SK-MEL-5 (cell line): Measurements from ENCODE around the gene SEC11A. TPM values are rescaled to one million over a fixed set of nuclear protein-coding genes. Genes with fewer than 3 reads are reported as not detected.
"Not testable (repeated sequence)": the region's sequence is repeated elsewhere in the genome, so short reads cannot be mapped to it uniquely, and the experiment has no call there.

ENCODE experiments used
- DNase-seq: peaks from one replicate; pipeline ENCODE4 v3.0.0-alpha.2; 2016; ENCODE audit warnings: low read depth, low spot score
- in situ Hi-C: cut with HindIII; loops from 2 replicates; pipeline ENCODE4 v1.10.0; 2016; ENCODE audit warnings: low sequenced_read_pairs, high pct_unique_total_duplicates, low pct_unique_long_range_greater_than_20kb
- total RNA-seq: library from RNA; depleted of rRNA; stranded (reverse); fragments of >200 nt; shearing (Covaris generic); gene quantifications from 2 replicates; pipeline ENCODE4 v1.2.3, GENCODE V29; 2014

Gene SEC11A
- total RNA-seq, 1 experiment from 2014 or later: 279 TPM

GRCh38 chr15:84699538-84700191, 16.3 kb downstream of the SEC11A start:
- in situ Hi-C loops: no loop called here
- no peak for DNase-seq

- in situ Hi-C loops: no loop called here
- DNase-seq: no peak
Measured at GRCh38 chr15:84697236-84697990, 18.5 kb downstream of the SEC11A start.

GRCh38 chr15:84696757-84697156, 19.2 kb downstream of the SEC11A start:
- in situ Hi-C loops: no loop called here
- no peak for DNase-seq

- DNase-seq: no peak
- in situ Hi-C loops: no loop called here
Measured at GRCh38 chr15:84690342-84690741, 25.6 kb downstream of the SEC11A start.

- in situ Hi-C loops: no loop called here
Measured at GRCh38 chr15:84689858-84690257, 26.1 kb downstream of the SEC11A start.

GRCh38 chr15:84686446-84686845, 29.5 kb downstream of the SEC11A start:
- in situ Hi-C loops, DNase-seq: not testable (repeated sequence)

More at GRCh38 chr15:84689858-84690257, 26.1 kb downstream of the SEC11A start:
- no peak for DNase-seq

GRCh38 chr15:84685304-84685703, 30.6 kb downstream of the SEC11A start:
- in situ Hi-C loops: no loop called here
- peak; percentile 6 for DNase-seq

- peak; percentile 85 for DNase-seq
- in situ Hi-C loops: no loop called here
Measured at GRCh38 chr15:84684092-84684491, 31.8 kb downstream of the SEC11A start.

GRCh38 chr15:84681831-84682230, 34.1 kb downstream of the SEC11A start:
- in situ Hi-C loops: no loop called here
- DNase-seq: no peak

GRCh38 chr15:84671211-84671610, 44.7 kb downstream of the SEC11A start:
- no peak for DNase-seq
- in situ Hi-C loops: no loop called here

GRCh38 chr15:84669726-84670125, 46.2 kb downstream of the SEC11A start:
- no peak for DNase-seq
- in situ Hi-C loops: no loop called here

- DNase-seq: no peak
- in situ Hi-C loops: no loop called here
Measured at GRCh38 chr15:84668221-84668982, 47.5 kb downstream of the SEC11A start.

GRCh38 chr15:84666373-84666772, 49.6 kb downstream of the SEC11A start:
- DNase-seq: no peak
- in situ Hi-C loops: no loop called here

- in situ Hi-C loops: no loop called here
- no peak for DNase-seq
Measured at GRCh38 chr15:84661001-84661400, 54.9 kb downstream of the SEC11A start.

GRCh38 chr15:84659904-84660781, 55.8 kb downstream of the SEC11A start:
- in situ Hi-C loops: no loop called here
- DNase-seq: no peak

- in situ Hi-C loops: no loop called here
Measured at GRCh38 chr15:84658788-84659411, 57.0 kb downstream of the SEC11A start.

GRCh38 chr15:84658080-84658787, 57.7 kb downstream of the SEC11A start, which contains the start of gene NMB:
Gene NMB (minus strand): TSS chr15:84658199. CDS start chr15:84658152, 47 bp downstream.
- in situ Hi-C loops: no loop called here
- DNase-seq: peak; percentile 50

More at GRCh38 chr15:84658788-84659411, 57.0 kb downstream of the SEC11A start:
- DNase-seq: no peak
